HG03469 (cell line): ENCODE results near the gene FAAP100.
"Not testable (repeated sequence)": the region's sequence is repeated elsewhere in the genome, so short reads cannot be mapped to it uniquely, and the experiment has no call there.

Experiments
- ATAC-seq: cut with Tn5 transposase; IDR thresholded peaks from one replicate; pipeline ENCODE4 v1.9.1; 2021; ENCODE audit warnings: mild to moderate bottlenecking, moderate library complexity, moderate number of reproducible peaks; ENCODE audit not compliant: unreplicated experiment

The FAAP100 gene

DNA sequence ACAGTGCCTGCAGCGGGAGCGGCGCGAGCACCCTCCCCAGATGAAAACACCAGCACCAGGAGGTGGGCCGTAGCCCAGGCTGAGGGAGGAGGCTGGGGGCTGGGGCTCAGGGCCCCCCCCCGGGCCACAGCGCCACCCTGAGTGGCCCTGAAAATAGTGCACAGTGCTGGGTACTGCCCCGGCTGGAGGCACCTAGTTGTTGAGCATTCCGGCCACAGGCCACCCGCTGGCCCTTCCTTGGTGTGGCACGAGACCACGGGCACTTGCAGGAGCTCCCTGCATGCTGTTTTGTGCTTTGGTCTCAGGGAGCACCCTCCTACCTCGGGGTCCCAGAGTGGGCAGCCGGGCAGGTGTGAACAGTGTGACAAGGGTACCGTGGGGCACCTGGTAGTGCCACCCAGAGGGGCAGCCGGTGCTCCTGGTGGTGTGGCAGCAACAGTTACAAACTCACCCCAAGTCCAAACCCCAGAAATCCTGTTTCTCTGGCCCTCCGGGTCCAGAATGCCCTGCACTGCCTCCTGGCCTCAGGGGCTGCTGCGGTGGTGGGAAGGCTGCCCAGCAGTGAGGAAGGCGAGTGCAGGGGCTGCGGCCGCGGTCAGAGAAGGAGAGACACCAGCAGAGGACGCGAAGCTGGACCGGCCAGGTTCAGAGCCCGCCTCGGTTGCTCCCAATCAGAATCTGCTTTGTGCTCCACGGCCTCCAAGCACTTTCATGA lies 12.0 kb downstream of the FAAP100 start:
- ATAC-seq = no peak

GRCh38 chr17:81539571-81539900 lies 12.6 kb downstream of the FAAP100 start:
- no peak for ATAC-seq

DNA sequence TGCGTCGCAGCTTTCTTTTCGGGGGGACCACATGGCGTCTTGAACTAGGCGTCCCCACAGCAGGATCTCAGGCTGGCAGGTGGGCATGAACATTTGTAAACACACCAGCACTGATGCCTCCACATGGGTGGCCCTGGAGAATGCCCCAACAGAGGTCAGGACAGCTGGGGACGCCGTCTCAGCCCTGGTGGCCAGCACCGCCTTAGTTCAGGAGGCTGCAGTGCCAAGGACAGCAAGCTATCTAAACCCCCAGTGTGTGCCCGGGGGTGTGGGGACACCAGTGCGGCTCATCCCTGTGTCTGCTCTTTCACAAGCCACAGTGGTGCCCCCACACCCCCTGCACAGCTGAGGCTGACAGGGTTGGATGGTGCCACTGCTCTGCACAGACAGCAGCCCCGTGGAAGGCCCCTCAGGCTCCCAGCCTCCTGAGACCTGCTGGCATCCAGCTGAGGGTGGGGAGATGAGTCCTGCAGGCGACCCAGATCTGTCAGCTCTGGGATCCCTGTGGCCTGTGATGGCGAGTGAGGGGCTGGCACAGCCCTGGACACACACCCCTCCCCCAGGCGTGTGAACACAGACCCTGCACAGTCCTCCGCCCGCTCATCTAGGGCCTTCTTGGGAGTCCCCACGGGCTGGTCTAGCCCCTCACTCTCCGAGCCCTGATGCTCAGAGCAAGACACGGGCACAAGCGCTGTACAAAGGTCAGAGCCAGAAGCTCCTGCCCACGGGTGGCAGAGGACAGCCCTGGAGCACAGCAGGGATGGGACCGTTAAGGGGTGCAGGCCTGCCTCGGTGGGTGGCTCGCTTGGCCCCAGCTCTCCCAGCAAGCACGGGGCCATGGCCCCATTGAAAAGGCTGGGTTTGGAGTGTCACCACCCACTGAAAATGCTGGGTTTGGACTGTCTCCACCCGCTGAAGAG lies 13.2 kb downstream of the FAAP100 start:
- ATAC-seq = no peak

DNA sequence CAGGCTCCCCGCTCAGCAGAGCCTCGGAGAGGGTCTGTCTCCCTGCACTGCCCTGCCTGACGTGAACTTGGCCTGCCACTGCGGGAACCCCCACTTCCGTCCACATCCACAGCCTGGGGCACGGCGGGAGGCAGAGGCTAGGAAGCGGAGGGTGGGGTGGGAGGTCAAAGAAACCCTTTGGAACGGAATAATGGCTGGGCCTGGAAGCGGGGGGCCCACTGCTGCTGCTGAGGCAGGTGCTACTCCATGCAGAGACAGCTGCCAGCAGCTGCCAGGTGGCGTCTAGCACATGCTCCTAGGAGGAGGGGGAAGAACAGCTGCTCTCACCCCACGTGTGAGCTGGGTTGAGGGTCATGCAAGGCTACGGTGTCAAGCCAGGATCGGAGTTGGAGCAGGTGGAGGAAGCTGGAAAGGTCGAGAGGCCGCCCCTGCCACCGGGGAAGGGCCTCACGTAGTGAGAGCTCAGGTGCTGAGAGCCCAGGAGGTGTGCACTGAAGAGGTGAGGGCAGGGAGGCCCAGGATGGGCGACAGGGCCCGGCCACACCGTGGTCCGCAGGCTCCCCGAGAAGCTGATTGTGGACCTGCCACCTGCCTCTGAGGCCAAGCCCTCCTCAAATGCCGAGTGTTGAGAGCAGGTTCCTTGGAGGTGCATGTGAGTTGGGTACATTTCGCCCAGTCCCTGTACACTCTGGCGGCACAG lies 14.1 kb downstream of the FAAP100 start:
- no peak for ATAC-seq

DNA sequence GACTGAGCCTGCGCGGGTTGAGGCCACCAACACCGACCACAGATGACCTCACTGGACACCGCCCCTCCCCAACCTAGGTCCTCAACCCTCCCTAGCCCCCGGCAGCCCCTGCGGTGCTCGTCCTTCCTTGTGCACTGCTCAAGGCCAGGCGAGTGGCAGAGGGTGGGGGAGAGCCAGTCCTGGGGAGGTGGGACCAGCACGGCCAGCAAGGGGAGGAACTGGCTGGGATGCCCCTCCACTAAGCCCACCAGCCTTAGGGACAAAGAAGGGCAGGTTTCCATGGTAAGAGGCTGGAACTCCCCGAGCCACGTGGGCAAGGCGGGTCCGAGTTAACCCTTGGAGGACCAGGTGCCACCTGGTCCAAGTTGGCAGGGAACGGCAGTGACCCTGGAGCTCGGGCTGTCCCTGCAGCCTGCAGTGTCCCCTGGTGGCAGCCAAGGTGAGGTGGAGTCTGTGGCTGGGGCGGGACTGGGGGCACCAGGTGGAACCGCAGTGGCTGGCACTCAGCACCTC lies 14.8 kb downstream of the FAAP100 start:
- no peak for ATAC-seq

DNA sequence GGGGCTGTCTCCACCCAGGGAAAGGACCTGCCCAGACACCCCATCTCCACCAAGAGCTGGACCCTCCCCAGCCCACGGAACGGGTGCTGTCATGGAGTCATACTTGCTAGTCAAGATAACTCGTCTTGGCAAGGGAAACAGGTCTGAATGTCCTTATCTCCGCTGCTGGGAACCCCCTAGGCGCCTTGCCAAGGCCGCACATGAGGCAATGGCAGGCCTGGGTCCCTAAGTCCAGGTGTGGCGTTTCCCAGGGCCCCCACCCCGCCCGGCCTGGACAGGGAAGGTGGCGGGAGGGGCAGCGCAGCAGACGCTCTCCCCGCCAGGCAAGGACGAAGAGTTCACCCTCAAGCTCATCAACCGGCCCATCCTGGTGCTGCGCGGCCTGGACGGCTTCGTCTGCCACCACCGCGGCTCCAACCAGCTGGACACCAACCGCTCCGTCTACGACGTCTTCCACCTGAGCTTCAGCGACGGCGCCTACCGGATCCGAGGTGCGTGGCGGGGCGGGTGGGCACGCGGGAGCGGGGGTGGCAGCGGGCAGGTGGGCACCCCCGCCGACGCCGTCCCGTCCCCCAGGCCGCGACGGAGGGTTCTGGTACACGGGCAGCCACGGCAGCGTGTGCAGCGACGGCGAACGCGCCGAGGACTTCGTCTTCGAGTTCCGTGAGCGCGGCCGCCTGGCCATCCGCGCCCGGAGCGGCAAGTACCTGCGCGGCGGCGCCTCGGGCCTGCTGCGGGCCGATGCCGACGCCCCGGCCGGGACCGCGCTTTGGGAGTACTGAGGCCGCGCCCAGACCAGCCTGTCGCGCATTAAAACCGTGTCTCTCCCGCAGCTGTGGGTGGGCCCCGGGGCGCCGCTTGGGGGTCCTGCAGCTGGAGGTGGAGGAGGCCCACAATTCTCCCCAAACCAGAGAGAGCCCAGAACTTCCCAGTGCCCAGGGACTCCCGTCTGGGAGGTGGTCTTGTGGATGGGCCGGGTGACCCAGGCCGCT lies 15.6 kb downstream of the FAAP100 start:
- ATAC-seq = no peak

GRCh38 chr17:81535480-81536298 lies 16.5 kb downstream of the FAAP100 start:
- no peak for ATAC-seq

GRCh38 chr17:81535007-81535328 lies 17.2 kb downstream of the FAAP100 start:
- no peak for ATAC-seq

GRCh38 chr17:81534157-81535006 lies 17.8 kb downstream of the FAAP100 start:
- no peak for ATAC-seq

- ATAC-seq = no peak
These were observed 18.6 kb downstream of the FAAP100 start for GRCh38 chr17:81533339-81534141.

- ATAC-seq = no peak
These were observed 19.5 kb downstream of the FAAP100 start for GRCh38 chr17:81532490-81533287.

DNA sequence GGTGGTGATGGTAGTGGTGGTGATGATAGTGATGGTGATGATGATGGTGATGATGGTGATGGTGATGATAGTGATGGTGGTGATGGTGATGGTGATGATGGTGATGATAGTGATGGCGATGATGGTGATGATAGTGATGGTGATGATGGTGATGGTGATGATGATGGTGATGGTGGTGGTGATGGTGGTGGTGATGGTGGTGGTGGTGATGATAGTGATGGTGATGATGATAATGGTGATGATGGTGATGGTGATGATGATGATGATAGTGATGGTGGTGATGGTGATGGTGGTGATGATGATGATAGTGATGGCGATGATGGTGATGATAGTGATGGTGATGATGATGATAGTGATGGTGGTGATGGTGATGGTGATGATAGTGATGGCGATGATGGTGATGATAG lies 20.2 kb downstream of the FAAP100 start:
- not testable (repeated sequence) for ATAC-seq

DNA sequence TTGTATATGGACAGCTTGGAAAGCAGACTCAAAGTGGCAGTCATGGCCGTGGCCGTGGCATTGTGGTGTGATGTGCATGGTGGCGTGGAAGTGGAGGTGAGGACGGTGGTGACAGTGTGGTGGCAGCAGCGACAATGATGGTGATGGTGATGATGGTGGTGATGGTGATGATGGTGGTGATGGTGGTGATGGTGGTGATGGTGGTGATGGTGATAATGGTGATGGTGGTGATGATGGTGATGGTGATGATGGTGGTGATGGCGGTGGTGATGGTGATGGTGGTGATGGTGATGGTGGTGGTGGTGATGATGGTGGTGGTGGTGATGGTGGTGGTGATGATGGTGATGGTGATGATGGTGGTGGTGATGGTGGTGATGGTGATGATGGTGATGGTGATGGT lies 21.1 kb downstream of the FAAP100 start:
- ATAC-seq = not testable (repeated sequence)

DNA sequence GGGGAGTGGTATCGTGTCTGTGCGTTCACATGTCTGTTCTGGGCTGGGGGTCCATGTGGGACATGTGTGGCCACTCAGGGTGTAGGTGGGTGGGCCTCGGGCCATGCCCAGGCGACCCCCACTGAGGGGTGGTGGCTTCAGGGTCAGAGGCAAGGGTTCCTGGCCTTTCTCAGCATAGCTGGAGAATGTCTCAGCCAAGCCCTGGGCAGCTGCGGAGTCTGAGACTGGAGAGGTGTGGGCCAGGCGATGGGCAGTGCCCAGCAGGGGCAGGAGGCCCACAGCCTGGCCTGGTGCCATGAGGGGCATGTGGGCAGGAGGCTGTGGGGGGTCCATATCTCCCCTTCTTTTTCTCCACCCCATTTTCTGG lies 22.7 kb downstream of the FAAP100 start:
- no peak for ATAC-seq

DNA sequence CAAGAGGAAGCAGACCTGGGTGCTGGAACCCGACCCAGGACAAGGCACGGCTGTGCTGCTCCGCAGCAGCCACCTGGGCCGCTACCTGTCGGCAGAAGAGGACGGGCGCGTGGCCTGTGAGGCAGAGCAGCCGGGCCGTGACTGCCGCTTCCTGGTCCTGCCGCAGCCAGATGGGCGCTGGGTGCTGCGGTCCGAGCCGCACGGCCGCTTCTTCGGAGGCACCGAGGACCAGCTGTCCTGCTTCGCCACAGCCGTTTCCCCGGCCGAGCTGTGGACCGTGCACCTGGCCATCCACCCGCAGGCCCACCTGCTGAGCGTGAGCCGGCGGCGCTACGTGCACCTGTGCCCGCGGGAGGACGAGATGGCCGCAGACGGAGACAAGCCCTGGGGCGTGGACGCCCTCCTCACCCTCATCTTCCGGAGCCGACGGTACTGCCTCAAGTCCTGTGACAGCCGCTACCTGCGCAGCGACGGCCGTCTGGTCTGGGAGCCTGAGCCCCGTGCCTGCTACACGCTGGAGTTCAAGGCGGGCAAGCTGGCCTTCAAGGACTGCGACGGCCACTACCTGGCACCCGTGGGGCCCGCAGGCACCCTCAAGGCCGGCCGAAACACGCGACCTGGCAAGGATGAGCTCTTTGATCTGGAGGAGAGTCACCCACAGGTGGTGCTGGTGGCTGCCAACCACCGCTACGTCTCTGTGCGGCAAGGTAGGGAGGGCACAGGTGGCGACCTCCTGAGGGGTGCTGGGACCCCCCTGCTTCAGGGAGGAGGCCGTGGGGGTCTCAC lies 23.3 kb downstream of the FAAP100 start:
- ATAC-seq = no peak

GRCh38 chr17:81528384-81528650 lies 23.8 kb downstream of the FAAP100 start:
- ATAC-seq = no peak
